Measurements from ENCODE around the gene BCL11A.

DNA sequence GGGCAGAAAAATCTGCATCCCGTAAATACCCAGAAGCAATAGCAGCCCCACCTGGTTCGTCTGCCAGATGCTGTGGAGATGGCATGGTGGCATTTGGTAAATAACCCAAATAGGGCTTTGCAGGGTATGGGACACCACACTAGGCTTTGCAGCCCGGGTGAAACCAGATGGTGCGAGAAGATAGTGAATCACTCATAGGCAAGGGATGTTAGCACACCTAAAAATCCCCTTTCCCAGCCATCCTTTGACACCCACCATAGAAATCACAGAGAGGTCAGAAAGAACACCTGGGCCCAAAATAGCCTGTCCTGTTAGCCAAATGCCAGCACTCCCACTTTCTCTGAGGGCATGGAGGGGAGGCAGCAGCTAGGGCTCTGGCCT lies 47.6 kb downstream of the BCL11A start:
- TF ChIP-seq SIN3B (IDR thresholded peaks at IDR 0.05; ENCODE audit: low read length): no peak
- no peak for TF ChIP-seq CREM (IDR thresholded peaks at IDR 0.05)
- no peak for TF ChIP-seq CREM (CRISPR knock-in tag; IDR thresholded peaks at IDR 0.05)
- TF ChIP-seq, protein P1, sequence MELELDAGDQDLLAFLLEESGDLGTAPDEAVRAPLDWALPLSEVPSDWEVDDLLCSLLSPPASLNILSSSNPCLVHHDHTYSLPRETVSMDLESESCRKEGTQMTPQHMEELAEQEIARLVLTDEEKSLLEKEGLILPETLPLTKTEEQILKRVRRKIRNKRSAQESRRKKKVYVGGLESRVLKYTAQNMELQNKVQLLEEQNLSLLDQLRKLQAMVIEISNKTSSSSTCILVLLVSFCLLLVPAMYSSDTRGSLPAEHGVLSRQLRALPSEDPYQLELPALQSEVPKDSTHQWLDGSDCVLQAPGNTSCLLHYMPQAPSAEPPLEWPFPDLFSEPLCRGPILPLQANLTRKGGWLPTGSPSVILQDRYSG (CRISPR knock-in tag; IDR thresholded peaks at IDR 0.05): no peak
- no peak for TF ChIP-seq MXI1 (IDR thresholded peaks at IDR 0.05; ENCODE audit: borderline replicate concordance, low read depth, low read length)
- no peak for TF ChIP-seq DMAP1 (CRISPR knock-in tag; IDR thresholded peaks at IDR 0.05)
- TF ChIP-seq, protein P2, sequence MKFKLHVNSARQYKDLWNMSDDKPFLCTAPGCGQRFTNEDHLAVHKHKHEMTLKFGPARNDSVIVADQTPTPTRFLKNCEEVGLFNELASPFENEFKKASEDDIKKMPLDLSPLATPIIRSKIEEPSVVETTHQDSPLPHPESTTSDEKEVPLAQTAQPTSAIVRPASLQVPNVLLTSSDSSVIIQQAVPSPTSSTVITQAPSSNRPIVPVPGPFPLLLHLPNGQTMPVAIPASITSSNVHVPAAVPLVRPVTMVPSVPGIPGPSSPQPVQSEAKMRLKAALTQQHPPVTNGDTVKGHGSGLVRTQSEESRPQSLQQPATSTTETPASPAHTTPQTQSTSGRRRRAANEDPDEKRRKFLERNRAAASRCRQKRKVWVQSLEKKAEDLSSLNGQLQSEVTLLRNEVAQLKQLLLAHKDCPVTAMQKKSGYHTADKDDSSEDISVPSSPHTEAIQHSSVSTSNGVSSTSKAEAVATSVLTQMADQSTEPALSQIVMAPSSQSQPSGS (CRISPR knock-in tag; IDR thresholded peaks at IDR 0.05): no peak
- TF ChIP-seq, protein P3, sequence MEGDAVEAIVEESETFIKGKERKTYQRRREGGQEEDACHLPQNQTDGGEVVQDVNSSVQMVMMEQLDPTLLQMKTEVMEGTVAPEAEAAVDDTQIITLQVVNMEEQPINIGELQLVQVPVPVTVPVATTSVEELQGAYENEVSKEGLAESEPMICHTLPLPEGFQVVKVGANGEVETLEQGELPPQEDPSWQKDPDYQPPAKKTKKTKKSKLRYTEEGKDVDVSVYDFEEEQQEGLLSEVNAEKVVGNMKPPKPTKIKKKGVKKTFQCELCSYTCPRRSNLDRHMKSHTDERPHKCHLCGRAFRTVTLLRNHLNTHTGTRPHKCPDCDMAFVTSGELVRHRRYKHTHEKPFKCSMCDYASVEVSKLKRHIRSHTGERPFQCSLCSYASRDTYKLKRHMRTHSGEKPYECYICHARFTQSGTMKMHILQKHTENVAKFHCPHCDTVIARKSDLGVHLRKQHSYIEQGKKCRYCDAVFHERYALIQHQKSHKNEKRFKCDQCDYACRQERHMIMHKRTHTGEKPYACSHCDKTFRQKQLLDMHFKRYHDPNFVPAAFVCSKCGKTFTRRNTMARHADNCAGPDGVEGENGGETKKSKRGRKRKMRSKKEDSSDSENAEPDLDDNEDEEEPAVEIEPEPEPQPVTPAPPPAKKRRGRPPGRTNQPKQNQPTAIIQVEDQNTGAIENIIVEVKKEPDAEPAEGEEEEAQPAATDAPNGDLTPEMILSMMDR (CRISPR knock-in tag; IDR thresholded peaks at IDR 0.05): no peak
- TF ChIP-seq, protein P4, sequence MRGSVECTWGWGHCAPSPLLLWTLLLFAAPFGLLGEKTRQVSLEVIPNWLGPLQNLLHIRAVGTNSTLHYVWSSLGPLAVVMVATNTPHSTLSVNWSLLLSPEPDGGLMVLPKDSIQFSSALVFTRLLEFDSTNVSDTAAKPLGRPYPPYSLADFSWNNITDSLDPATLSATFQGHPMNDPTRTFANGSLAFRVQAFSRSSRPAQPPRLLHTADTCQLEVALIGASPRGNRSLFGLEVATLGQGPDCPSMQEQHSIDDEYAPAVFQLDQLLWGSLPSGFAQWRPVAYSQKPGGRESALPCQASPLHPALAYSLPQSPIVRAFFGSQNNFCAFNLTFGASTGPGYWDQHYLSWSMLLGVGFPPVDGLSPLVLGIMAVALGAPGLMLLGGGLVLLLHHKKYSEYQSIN (CRISPR knock-in tag; IDR thresholded peaks at IDR 0.05; ENCODE audit: borderline replicate concordance): no peak
- TF ChIP-seq, protein P5, sequence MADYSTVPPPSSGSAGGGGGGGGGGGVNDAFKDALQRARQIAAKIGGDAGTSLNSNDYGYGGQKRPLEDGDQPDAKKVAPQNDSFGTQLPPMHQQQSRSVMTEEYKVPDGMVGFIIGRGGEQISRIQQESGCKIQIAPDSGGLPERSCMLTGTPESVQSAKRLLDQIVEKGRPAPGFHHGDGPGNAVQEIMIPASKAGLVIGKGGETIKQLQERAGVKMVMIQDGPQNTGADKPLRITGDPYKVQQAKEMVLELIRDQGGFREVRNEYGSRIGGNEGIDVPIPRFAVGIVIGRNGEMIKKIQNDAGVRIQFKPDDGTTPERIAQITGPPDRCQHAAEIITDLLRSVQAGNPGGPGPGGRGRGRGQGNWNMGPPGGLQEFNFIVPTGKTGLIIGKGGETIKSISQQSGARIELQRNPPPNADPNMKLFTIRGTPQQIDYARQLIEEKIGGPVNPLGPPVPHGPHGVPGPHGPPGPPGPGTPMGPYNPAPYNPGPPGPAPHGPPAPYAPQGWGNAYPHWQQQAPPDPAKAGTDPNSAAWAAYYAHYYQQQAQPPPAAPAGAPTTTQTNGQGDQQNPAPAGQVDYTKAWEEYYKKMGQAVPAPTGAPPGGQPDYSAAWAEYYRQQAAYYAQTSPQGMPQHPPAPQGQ (CRISPR knock-in tag; IDR thresholded peaks at IDR 0.05; ENCODE audit: borderline replicate concordance): no peak
- TF ChIP-seq TAF1 (CRISPR knock-in tag; IDR thresholded peaks at IDR 0.05): no peak
- no peak for TF ChIP-seq ESRRA (CRISPR knock-in tag; IDR thresholded peaks at IDR 0.05; ENCODE audit: low read depth)
- TF ChIP-seq, protein P6, sequence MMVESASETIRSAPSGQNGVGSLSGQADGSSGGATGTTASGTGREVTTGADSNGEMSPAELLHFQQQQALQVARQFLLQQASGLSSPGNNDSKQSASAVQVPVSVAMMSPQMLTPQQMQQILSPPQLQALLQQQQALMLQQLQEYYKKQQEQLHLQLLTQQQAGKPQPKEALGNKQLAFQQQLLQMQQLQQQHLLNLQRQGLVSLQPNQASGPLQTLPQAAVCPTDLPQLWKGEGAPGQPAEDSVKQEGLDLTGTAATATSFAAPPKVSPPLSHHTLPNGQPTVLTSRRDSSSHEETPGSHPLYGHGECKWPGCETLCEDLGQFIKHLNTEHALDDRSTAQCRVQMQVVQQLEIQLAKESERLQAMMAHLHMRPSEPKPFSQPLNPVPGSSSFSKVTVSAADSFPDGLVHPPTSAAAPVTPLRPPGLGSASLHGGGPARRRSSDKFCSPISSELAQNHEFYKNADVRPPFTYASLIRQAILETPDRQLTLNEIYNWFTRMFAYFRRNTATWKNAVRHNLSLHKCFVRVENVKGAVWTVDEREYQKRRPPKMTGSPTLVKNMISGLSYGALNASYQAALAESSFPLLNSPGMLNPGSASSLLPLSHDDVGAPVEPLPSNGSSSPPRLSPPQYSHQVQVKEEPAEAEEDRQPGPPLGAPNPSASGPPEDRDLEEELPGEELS (CRISPR knock-in tag; IDR thresholded peaks at IDR 0.05): no peak
- no peak for TF ChIP-seq POLR2A (IDR thresholded peaks at IDR 0.05; ENCODE audit: insufficient read depth in 1 of 2, low read depth in 2 of 2, low read length in 2 of 2)

All from HepG2 (cell line).